HPDE6-E6E7 (cell line): Measurements from ENCODE around the gene U2AF1L4.

Experiments used
- DNase-seq: peaks from one replicate; pipeline ENCODE4 v3.0.0; 2011; ENCODE audit warnings: missing footprints; ENCODE audit errors: extremely low spot score

U2AF1L4 gene

GRCh38 chr19:35712567-35713505, 32.4 kb downstream of the U2AF1L4 start:
- DNase-seq: no peak

- DNase-seq: no peak
These were observed 34.2 kb downstream of the U2AF1L4 start for GRCh38 chr19:35710784-35711723.

- no peak for DNase-seq
These were observed 36.8 kb downstream of the U2AF1L4 start for GRCh38 chr19:35708391-35708790.

- DNase-seq: no peak
These were observed 41.0 kb downstream of the U2AF1L4 start, which contains the start of gene ZBTB32 for GRCh38 chr19:35704218-35704617. Gene ZBTB32 (plus strand): TSS chr19:35704558. CDS start chr19:35714627, 10,069 bp downstream.

GRCh38 chr19:35703343-35703742, 41.9 kb downstream of the U2AF1L4 start:
- DNase-seq: no peak

GRCh38 chr19:35702223-35703012, 42.8 kb downstream of the U2AF1L4 start:
- peak; percentile 98 for DNase-seq

GRCh38 chr19:35696835-35697234, 48.4 kb downstream of the U2AF1L4 start:
- DNase-seq: no peak

GRCh38 chr19:35695895-35696422, 49.3 kb downstream of the U2AF1L4 start:
- DNase-seq: no peak

- peak; percentile 90 for DNase-seq
These were observed 51.2 kb downstream of the U2AF1L4 start for GRCh38 chr19:35693835-35694599.

- DNase-seq: no peak
These were observed 51.8 kb downstream of the U2AF1L4 start for GRCh38 chr19:35693422-35693821.
